ENCODE measurements around the gene MAP3K4.

MAP3K4 gene

GRCh38 chr6:161082215-161082614, 90.6 kb downstream of the MAP3K4 start:
- CTCF ChIA-PET = no interaction called here
- TF ChIP-seq LEF1 (IDR thresholded peaks at IDR 0.05; ENCODE audit: borderline replicate concordance) (no peak), FOXA1 (IDR thresholded peaks at IDR 0.05) (no peak), ZNF384 (IDR thresholded peaks at IDR 0.05) (no peak), HDGF (IDR thresholded peaks at IDR 0.05; ENCODE audit: borderline replicate concordance) (no peak), FOXK2 (IDR thresholded peaks at IDR 0.05) (no peak), SUZ12 (IDR thresholded peaks at IDR 0.05) (no peak), FOXM1 (IDR thresholded peaks at IDR 0.05; ENCODE audit: borderline replicate concordance) (no peak), L3MBTL2 (conservative IDR thresholded peaks at IDR 0.05) (no peak), SP1 (IDR thresholded peaks at IDR 0.05) (no peak), ELF4 (IDR thresholded peaks at IDR 0.05) (no peak)
- POLR2A ChIA-PET = no interaction called here
- no peak for DNase-seq (ENCODE audit: extremely low spot score)

DNA sequence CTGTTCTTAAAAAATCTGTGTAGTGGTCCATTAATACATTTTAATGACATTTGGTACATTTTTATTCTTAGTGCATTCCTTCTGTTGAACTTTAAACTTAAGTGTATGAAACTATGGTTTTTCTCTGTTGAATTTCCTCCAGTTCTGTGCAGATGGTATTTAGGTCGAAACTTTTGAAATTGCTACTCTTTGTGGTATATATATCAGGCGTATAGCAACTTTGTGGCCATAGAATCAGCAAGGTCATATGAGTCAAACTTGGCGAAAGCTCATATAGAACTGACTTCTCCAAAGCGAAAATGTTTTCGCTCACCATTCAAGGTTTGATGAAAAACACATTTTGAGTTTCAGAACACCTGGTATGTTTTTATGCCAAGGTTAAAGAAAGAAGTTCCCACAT, 93.7 kb downstream of the MAP3K4 start:
- DNase-seq (ENCODE audit: extremely low spot score) = no peak
- TF ChIP-seq FOXA1 (IDR thresholded peaks at IDR 0.05) (no peak), SUZ12 (IDR thresholded peaks at IDR 0.05) (no peak), BHLHE40 (IDR thresholded peaks at IDR 0.05; ENCODE audit: borderline replicate concordance) (no peak), NFRKB (IDR thresholded peaks at IDR 0.05) (no peak), PKNOX1 (IDR thresholded peaks at IDR 0.05) (no peak), FOXM1 (IDR thresholded peaks at IDR 0.05; ENCODE audit: borderline replicate concordance) (no peak), ELF4 (IDR thresholded peaks at IDR 0.05) (no peak), CTBP1 (IDR thresholded peaks at IDR 0.05; ENCODE audit: borderline replicate concordance) (no peak), TARDBP (IDR thresholded peaks at IDR 0.05) (no peak), LEF1 (IDR thresholded peaks at IDR 0.05; ENCODE audit: borderline replicate concordance) (no peak), FOXK2 (IDR thresholded peaks at IDR 0.05) (no peak)
- ChIA-PET CTCF (no interaction called here), POLR2A (no interaction called here)

DNA sequence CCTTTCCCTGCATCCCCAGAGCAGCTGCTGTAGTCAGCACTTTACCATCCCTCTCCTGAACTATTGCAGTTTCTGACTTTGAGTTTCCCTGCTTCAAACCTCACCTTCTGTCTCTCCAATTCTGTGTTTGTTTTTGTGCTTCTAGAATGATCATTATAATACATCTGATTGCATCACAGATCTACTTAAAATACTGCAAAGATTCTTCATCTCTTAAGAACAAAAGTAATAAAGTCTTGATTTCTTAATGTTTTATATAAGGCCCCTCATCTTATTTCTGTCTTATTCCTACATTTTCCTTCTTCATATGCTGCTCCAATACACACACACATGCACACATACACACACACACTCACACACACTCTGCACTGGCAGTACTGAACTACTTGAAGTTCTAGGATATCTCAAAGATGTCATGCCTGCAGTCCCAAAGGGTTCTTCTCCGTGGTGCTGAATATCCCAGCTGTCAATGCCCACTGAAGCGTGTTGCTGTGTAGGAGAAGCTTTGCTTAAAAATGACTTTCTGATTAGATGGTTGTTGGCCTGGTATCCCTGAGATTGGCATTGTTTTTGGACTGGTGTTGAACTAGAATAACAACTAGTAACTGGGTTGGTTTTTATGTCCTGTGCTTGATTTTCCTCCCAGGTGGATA, 97.2 kb downstream of the MAP3K4 start:
- ChIA-PET POLR2A (no interaction called here), CTCF (interaction anchor here (0.6 kb wide), 1 partner anchor 120 kb away, joined by 3 read pairs; no protein-coding TSS in a partner anchor)
- DNase-seq (ENCODE audit: extremely low spot score) = no peak
- no peak for TF ChIP-seq HDGF (IDR thresholded peaks at IDR 0.05; ENCODE audit: borderline replicate concordance)
- TF ChIP-seq L3MBTL2 (conservative IDR thresholded peaks at IDR 0.05) = no peak
- no peak for TF ChIP-seq SP1 (IDR thresholded peaks at IDR 0.05)
- no peak for TF ChIP-seq SUZ12 (IDR thresholded peaks at IDR 0.05)
- no peak for TF ChIP-seq FOXA1 (IDR thresholded peaks at IDR 0.05)
- TF ChIP-seq PKNOX1 (IDR thresholded peaks at IDR 0.05) = no peak
- TF ChIP-seq FOXM1 (IDR thresholded peaks at IDR 0.05; ENCODE audit: borderline replicate concordance) = no peak
- no peak for TF ChIP-seq ELF4 (IDR thresholded peaks at IDR 0.05)
- TF ChIP-seq LEF1 (IDR thresholded peaks at IDR 0.05; ENCODE audit: borderline replicate concordance) = no peak
- no peak for TF ChIP-seq TARDBP (IDR thresholded peaks at IDR 0.05)
- no peak for TF ChIP-seq ARNT (IDR thresholded peaks at IDR 0.05)
- TF ChIP-seq CTBP1 (IDR thresholded peaks at IDR 0.05; ENCODE audit: borderline replicate concordance) = no peak
- no peak for TF ChIP-seq NFRKB (IDR thresholded peaks at IDR 0.05)
- TF ChIP-seq FOXK2 (IDR thresholded peaks at IDR 0.05) = no peak
- TF ChIP-seq BHLHE40 (IDR thresholded peaks at IDR 0.05; ENCODE audit: borderline replicate concordance) = no peak
- no peak for TF ChIP-seq ZNF384 (IDR thresholded peaks at IDR 0.05)

DNA sequence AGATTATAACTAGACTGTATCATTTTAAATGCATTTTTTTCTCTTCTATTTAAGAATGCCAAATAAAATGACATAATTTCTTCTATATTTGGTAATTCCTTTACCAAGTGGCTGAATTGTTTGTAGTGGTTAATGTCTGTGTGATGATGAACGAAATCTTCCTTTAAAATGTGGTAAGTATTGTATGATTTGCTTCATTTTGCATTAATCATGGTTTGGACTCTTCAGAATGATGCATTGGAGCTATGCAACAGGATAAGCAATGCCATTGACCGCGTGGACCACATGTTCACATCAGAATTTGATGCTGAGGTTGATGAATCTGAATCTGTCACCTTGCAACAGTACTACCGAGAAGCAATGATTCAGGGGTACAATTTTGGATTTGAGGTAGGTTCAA, 99.6 kb downstream of the MAP3K4 start:
- CTCF ChIA-PET = no interaction called here
- DNase-seq (ENCODE audit: extremely low spot score) = no peak
- POLR2A ChIA-PET = no interaction called here
- TF ChIP-seq SP1 (IDR thresholded peaks at IDR 0.05) (no peak), ELF4 (IDR thresholded peaks at IDR 0.05) (no peak), SUZ12 (IDR thresholded peaks at IDR 0.05) (no peak), NFRKB (IDR thresholded peaks at IDR 0.05) (no peak), L3MBTL2 (conservative IDR thresholded peaks at IDR 0.05) (no peak), FOXK2 (IDR thresholded peaks at IDR 0.05) (no peak), LEF1 (IDR thresholded peaks at IDR 0.05; ENCODE audit: borderline replicate concordance) (no peak), HDGF (IDR thresholded peaks at IDR 0.05; ENCODE audit: borderline replicate concordance) (no peak), CTBP1 (IDR thresholded peaks at IDR 0.05; ENCODE audit: borderline replicate concordance) (no peak)

DNA sequence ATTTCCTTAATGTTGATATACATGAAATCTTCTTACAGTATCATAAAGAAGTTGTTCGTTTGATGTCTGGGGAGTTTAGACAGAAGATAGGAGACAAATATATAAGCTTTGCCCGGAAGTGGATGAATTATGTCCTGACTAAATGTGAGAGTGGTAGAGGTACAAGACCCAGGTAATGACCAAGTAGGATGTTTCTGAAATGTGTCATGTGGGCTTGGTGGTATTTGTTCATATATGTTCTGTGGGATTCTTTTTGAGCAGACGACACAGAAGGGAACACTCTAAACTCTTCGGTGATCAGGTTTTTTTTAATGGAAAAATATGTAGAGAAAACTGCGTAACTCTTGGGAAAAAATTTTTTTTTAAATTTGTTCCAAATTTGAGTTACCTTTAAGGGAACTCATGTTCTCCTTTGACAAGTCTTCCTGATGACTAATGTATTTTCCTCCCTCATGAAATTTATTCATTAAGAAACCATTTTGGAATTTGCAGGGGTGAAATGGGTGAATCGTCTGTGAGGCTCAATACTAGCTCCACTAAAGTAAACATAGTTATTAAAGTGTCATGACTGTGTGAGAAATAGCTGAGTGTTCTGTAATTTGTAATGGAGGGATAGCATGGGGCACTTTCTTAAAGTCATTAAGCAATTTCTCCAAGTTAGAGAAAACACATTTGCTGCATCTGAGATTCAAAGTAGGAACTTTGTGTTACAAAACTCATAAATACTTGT, 100.6 kb downstream of the MAP3K4 start:
- TF ChIP-seq NFRKB (IDR thresholded peaks at IDR 0.05) (no peak), LEF1 (IDR thresholded peaks at IDR 0.05; ENCODE audit: borderline replicate concordance) (no peak), FOXA1 (IDR thresholded peaks at IDR 0.05) (no peak), FOXK2 (IDR thresholded peaks at IDR 0.05) (no peak), L3MBTL2 (conservative IDR thresholded peaks at IDR 0.05) (no peak), PKNOX1 (IDR thresholded peaks at IDR 0.05) (no peak), HDGF (IDR thresholded peaks at IDR 0.05; ENCODE audit: borderline replicate concordance) (no peak), BHLHE40 (IDR thresholded peaks at IDR 0.05; ENCODE audit: borderline replicate concordance) (no peak), ZNF384 (IDR thresholded peaks at IDR 0.05) (no peak), FOXM1 (IDR thresholded peaks at IDR 0.05; ENCODE audit: borderline replicate concordance) (no peak), TARDBP (IDR thresholded peaks at IDR 0.05) (no peak), SP1 (IDR thresholded peaks at IDR 0.05) (no peak), ELF4 (IDR thresholded peaks at IDR 0.05) (no peak), ARNT (IDR thresholded peaks at IDR 0.05) (no peak), CTBP1 (IDR thresholded peaks at IDR 0.05; ENCODE audit: borderline replicate concordance) (no peak), SUZ12 (IDR thresholded peaks at IDR 0.05) (no peak)
- POLR2A ChIA-PET = no interaction called here
- no peak for DNase-seq (ENCODE audit: extremely low spot score)
- CTCF ChIA-PET = no interaction called here
